GM12891 (cell line): ENCODE data around the gene GRIK2.

Experiments used
- DNase-seq: peaks from one replicate; pipeline ENCODE4 v3.0.0; 2011; ENCODE audit warnings: low spot score; ENCODE audit not compliant: insufficient read length
- FAIRE-seq: peaks from 2 replicates; lab custom pipeline; 2011; peaks lifted over from hg19 to GRCh38; lab: Jason Lieb, UNC
- PAX5 ChIP-seq: IDR thresholded peaks from 2 replicates; pipeline ENCODE4 v1.6.1; 2011; ENCODE audit warnings: low read length, moderate library complexity, mild to moderate bottlenecking; ENCODE audit not compliant: insufficient read depth, severe bottlenecking
- POLR2A ChIP-seq: IDR thresholded peaks from 2 replicates; pipeline ENCODE4 v1.6.1; 2011; ENCODE audit warnings: low read depth, low read length, control low read depth
- POLR2AphosphoS5 ChIP-seq: IDR thresholded peaks from 2 replicates; pipeline ENCODE4 v1.6.1; 2011; ENCODE audit warnings: low read depth, low read length, control low read depth
- POU2F2 ChIP-seq: IDR thresholded peaks from 2 replicates; pipeline ENCODE4 v1.6.1; 2011; ENCODE audit warnings: low read depth, mild to moderate bottlenecking, control low read depth, low read length, moderate library complexity
- SPI1 ChIP-seq: IDR thresholded peaks from 2 replicates; pipeline ENCODE4 v1.6.1; 2011; ENCODE audit warnings: low read depth, low read length, control low read depth
- TAF1 ChIP-seq: IDR thresholded peaks from 2 replicates; pipeline ENCODE4 v1.6.1; 2011; ENCODE audit warnings: low read depth, low read length, control low read depth

Gene GRIK2

DNA sequence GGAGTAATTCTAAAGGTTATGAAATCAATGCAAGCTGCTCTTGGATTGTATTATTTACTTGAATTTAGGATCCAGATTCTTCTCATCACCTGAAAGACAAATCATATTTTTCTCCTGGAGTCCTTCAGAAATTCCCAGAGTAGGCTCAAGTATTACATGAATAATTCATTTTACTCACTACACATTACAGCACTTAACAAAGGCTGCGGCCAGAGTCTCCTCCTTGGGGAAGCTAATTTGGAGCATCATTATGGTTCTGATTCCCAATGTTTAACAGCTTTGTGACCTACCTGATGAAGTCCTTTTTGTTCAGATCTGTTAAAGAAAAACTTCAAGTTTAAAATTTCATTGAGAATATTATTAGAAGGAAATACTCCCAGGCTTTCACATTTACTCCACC, 28.7 kb downstream of the GRIK2 start:
- DNase-seq (no peak), FAIRE-seq (no peak)
- TF ChIP-seq POU2F2 (no peak), TAF1 (no peak), POLR2AphosphoS5 (no peak), POLR2A (no peak), PAX5 (no peak), SPI1 (no peak)

DNA sequence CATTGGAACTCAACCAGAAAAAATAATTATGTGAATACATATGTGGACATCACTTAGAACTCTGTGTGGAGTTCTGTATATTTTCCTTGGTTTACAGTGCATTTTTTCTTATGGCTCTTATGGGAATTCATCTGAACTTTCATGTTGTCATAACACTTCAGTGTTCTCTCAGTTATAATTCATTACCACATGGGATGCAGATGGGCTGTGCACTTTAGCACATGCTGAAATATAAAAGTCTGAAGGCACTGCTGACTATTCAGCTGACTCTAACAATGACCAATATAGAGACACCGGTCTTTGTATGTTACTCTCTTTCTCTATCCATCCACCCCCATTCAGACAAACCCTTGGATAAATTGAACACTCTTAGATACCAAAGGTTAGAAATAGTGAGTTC, 29.3 kb downstream of the GRIK2 start:
- FAIRE-seq (no peak), DNase-seq (no peak)
- TF ChIP-seq SPI1 (no peak), POLR2A (no peak), PAX5 (no peak), POLR2AphosphoS5 (no peak)

DNA sequence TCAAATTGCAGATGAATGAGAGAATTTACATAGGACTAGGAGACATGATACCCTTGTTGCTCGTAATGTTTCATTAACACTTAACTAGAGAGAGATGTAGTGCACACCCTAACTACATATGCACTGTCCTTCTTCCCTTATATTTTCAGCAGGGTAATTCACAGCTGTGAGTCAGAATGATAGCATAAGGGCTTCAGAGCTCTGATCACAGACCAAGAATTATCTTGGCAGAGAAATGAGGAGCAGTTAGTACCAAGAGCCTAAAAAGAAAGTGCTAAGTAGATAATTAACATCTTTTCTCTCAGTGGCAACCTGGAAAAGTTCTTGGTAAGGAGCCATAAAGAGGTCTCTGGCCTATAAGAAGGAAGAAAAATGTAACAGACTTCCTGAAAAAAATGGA, 35.8 kb downstream of the GRIK2 start:
- DNase-seq (no peak), FAIRE-seq (no peak)
- TF ChIP-seq SPI1 (no peak), POLR2A (no peak)

DNA sequence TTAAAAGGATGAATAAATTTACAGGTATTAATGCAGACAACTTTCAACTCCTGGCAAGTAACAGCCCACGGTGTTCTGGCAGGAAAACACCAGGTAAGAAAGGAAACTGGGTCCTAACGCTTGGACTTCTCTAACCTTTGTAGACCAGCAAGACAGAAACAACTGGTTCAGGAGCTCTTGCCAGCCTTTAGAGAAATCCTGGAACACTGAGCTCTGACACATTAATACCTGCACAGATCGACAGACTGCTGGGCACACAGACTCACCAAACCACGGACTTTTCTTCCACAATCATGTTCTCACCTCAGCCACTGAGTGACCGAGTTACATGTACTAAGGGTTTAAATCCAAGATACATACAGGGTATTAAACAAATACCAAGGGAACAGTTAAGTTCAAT, 36.3 kb downstream of the GRIK2 start:
- no peak for TF ChIP-seq TAF1
- no peak for TF ChIP-seq PAX5
- TF ChIP-seq POLR2A, result no peak
- no peak for DNase-seq
- FAIRE-seq, result no peak

DNA sequence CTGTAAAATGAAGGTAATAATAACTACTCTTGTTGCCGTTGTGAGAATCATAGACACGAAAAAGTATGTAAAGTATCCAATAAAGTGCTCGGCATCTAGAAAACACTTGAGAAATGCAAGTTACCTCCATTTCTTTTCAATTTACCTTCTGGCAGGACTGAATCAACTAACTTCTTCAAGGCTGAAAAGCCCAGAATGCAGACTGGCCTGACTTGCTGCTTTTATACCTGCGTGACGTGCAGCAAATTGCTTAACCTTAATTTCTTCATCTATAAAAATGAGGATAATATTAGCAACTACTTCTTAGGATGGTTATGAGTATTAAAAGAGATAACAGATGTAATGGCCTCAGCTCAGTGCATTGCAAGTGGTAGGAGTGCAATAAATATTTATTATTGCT, 39.6 kb downstream of the GRIK2 start:
- no peak for TF ChIP-seq PAX5
- TF ChIP-seq POU2F2, result no peak
- no peak for DNase-seq
- FAIRE-seq, result no peak

DNA sequence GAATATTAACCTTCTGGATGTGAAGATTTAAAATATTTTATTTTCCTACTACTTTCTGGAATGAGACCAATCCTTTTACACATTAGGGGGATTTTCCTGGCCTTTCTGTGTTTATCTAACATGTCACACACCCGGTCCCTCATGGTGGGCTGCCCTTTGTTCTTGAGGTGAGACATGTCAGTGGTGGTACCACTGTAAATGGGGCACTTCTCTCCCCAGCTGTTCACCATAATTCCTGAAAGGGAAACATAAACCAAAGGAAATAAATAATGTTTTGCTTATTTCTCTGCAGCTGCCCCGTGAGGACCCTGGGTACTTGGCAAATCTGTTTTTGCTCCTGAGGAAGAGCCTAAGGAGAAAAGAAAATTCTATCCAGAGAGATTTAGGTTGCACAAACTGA, 41.1 kb downstream of the GRIK2 start:
- no peak for DNase-seq
- FAIRE-seq, result no peak
- TF ChIP-seq SPI1, result no peak
- no peak for TF ChIP-seq POLR2AphosphoS5

DNA sequence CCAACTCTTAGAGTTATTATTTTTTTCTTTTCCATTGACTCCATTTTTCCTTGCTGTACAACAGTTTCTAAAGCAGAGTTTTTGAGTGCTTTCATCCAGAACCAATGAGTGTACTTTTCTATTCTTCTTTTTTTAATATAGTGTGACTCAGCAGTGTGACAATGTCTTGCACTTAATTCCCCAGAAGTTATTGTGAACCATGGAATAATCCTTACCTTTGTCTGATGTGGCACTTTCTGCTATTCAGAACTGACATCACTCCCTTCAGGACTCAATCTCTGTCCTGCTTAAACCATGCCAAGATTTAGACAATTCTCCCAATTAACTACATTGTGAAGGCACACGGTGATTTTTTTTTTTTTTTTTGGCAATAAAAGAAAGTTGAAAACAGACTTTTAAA, 41.5 kb downstream of the GRIK2 start:
- no peak for TF ChIP-seq POLR2A
- no peak for TF ChIP-seq POU2F2
- TF ChIP-seq TAF1, result no peak
- no peak for TF ChIP-seq POLR2AphosphoS5
- TF ChIP-seq PAX5, result no peak
- no peak for TF ChIP-seq SPI1
- no peak for DNase-seq
- no peak for FAIRE-seq

DNA sequence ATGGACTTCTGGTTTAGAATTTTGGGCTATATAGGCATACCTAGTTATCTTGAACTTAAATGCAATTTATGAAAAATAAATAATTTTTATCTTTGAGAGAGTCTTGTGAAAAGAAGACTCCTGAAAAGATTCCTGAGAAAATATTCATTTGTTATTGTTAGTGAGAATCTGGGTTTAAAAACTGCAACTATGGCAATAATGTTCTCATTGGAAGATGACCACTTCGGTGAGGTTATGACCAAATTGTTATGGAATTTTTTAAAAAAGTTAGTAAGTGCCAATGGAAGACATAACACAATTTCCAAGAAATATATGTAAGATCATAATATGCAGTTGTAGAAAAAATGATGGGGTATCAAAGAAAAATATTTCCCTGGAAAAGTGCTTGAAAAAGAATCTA, 46.3 kb downstream of the GRIK2 start:
- DNase-seq, result no peak
- FAIRE-seq, result no peak

DNA sequence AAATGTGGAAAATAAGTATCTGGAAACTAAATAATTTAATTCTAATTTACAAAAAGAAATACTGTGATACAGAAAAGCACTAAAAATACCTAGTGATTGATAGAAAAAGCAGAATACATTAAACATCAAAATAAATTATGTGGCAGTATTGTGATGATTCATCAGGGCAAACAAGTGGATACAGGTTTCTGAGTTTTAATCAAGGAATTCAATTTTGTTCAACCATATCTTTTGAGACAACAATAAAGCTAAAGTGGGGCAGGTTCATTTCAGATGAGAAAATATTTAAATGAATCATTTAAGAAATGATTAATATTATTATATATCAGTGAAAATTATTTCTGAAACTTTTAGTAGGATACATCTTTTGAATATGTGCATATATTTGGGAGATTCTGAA, 49.8 kb downstream of the GRIK2 start:
- no peak for FAIRE-seq
- no peak for DNase-seq
- TF ChIP-seq POU2F2, result no peak
- no peak for TF ChIP-seq PAX5
- no peak for TF ChIP-seq POLR2AphosphoS5
- no peak for TF ChIP-seq SPI1
- no peak for TF ChIP-seq TAF1
- no peak for TF ChIP-seq POLR2A

More for the DNA sequence above, 46.3 kb downstream of the GRIK2 start:
- TF ChIP-seq POLR2AphosphoS5, result no peak
- no peak for TF ChIP-seq TAF1
- no peak for TF ChIP-seq SPI1
- TF ChIP-seq POLR2A, result no peak
- TF ChIP-seq POU2F2, result no peak
- no peak for TF ChIP-seq PAX5

DNA sequence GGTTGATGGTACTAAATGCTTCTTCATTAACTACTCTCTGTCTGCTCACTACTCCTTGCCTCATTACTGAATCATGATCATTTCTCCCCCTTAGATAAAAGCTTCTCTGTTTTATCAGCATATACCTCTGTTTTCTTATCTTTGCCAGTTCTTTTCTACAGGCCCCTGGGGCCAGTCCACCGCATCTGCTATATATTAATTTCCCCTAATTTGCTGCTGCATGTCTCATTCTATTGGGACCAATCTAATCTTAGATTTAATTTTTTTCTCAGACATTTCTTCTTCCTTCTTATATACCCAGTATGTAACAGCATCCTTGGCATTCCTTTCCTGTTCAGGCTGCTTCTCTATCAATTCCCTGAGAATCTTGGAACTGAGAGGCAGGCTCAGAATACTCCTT, 51.2 kb downstream of the GRIK2 start:
- TF ChIP-seq SPI1 (no peak), POLR2AphosphoS5 (no peak), TAF1 (no peak), PAX5 (no peak), POLR2A (no peak), POU2F2 (no peak)
- DNase-seq, result no peak
- FAIRE-seq, result no peak

DNA sequence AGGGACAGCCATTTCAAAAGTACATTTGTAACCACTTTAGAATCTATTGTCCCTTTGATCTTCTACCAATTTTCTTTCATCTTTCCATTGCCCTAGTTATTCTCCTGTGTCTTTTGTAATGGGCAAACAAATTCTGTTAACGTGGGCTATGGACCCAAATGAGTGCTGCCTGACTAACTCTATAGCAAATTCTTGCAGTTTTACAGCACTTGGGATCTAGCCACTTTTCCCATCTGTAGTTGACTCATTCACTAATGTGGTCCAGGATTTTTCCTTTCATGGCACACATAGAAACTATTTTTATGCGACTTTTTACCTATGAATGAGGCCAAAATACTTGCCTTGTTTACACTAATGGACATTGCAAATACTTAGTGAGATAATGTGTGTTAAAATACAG, 52.0 kb downstream of the GRIK2 start:
- FAIRE-seq (no peak), DNase-seq (no peak)
- TF ChIP-seq PAX5 (no peak), TAF1 (no peak), POLR2AphosphoS5 (no peak), POLR2A (no peak), POU2F2 (no peak), SPI1 (no peak)
